NCI-H526 treated with DMSO at 0.1 percent for 48 hours (cell line): ENCODE data around the gene PHOX2A.
"Not testable (repeated sequence)": the region's sequence is repeated elsewhere in the genome, so short reads cannot be mapped to it uniquely, and the experiment has no call there.

Experiments
- DNase-seq: peaks from one replicate; lab custom pipeline; 2025; lab: John Stamatoyannopoulos, UW

The PHOX2A gene

GRCh38 chr11:72244060-72244360 is at the start of gene PHOX2A:
Gene PHOX2A (minus strand): TSS chr11:72244176. CDS start chr11:72244004, 172 bp downstream.
- no peak for DNase-seq

GRCh38 chr11:72293391-72293790 is 49.4 kb upstream of the PHOX2A start:
- no peak for DNase-seq

GRCh38 chr11:72292106-72292785 is 48.3 kb upstream of the PHOX2A start:
- no peak for DNase-seq

GRCh38 chr11:72290741-72291140 is 46.8 kb upstream of the PHOX2A start:
- DNase-seq: not testable (repeated sequence)

GRCh38 chr11:72287293-72287692 is 43.3 kb upstream of the PHOX2A start:
- DNase-seq: no peak

GRCh38 chr11:72283947-72284346 is 40.0 kb upstream of the PHOX2A start:
- no peak for DNase-seq

- no peak for DNase-seq
Observed at GRCh38 chr11:72280726-72281315, 36.8 kb upstream of the PHOX2A start.

- DNase-seq: no peak
Observed at GRCh38 chr11:72280037-72280436, 36.1 kb upstream of the PHOX2A start.

- DNase-seq: no peak
Observed at GRCh38 chr11:72278905-72279304, 34.9 kb upstream of the PHOX2A start.

GRCh38 chr11:72274435-72274834 is 30.5 kb upstream of the PHOX2A start:
- no peak for DNase-seq

- no peak for DNase-seq
Observed at GRCh38 chr11:72271980-72272379, 28.0 kb upstream of the PHOX2A start.

GRCh38 chr11:72267956-72268617 is 24.1 kb upstream of the PHOX2A start:
- no peak for DNase-seq

- not testable (repeated sequence) for DNase-seq
Observed at GRCh38 chr11:72266960-72267359, 23.0 kb upstream of the PHOX2A start.

- no peak for DNase-seq
Observed at GRCh38 chr11:72265951-72266350, 22.0 kb upstream of the PHOX2A start.

GRCh38 chr11:72263361-72263760 is 19.4 kb upstream of the PHOX2A start:
- no peak for DNase-seq

GRCh38 chr11:72260574-72260973 is 16.6 kb upstream of the PHOX2A start:
- DNase-seq: no peak

GRCh38 chr11:72259490-72259889 is 15.5 kb upstream of the PHOX2A start:
- DNase-seq: no peak

- no peak for DNase-seq
Observed at GRCh38 chr11:72257570-72257969, 13.6 kb upstream of the PHOX2A start.

- no peak for DNase-seq
Observed at GRCh38 chr11:72254299-72254993, 10.5 kb upstream of the PHOX2A start.

- DNase-seq: no peak
Observed at GRCh38 chr11:72253392-72253791, 9.4 kb upstream of the PHOX2A start.

GRCh38 chr11:72251614-72252013 is 7.6 kb upstream of the PHOX2A start:
- DNase-seq: no peak

GRCh38 chr11:72250661-72251464 is 6.9 kb upstream of the PHOX2A start:
- DNase-seq: no peak
